HepG2 (cell line): ENCODE measurements around the gene TICAM2. TPM values are rescaled to one million over a fixed set of nuclear protein-coding genes. Genes with fewer than 3 reads are reported as not detected.

Source experiments
- ARNT ChIP-seq: fragments of 450-650 bp; IDR thresholded peaks from 2 replicates; pipeline ENCODE4 v1.6.1; 2017
- BATF2 ChIP-seq: sonication (generic); formaldehyde crosslinking; IDR thresholded peaks from 2 replicates; pipeline ENCODE4 v1.8.0; 2022; ENCODE audit warnings: mild to moderate bottlenecking, missing genetic modification reagents, moderate library complexity
- CHD2 ChIP-seq: IDR thresholded peaks from 2 replicates; pipeline ENCODE4 v1.6.1; 2011; ENCODE audit warnings: low read depth, low read length, improper control_type of control experiment
- MNT ChIP-seq: fragments of 450-650 bp; IDR thresholded peaks from 2 replicates; pipeline ENCODE4 v1.6.1; 2016
- NFRKB ChIP-seq: fragments of 450-650 bp; IDR thresholded peaks from 2 replicates; pipeline ENCODE4 v1.6.1; 2017
- PPARG ChIP-seq: conservative IDR thresholded peaks from 2 replicates; pipeline ENCODE4 v1.6.1; 2016; ENCODE audit warnings: missing biosample characterization, missing genetic modification reagents
- RXRB ChIP-seq: IDR thresholded peaks from 2 replicates; pipeline ENCODE4 v1.6.1; 2016; ENCODE audit warnings: borderline replicate concordance, missing genetic modification reagents, missing compliant biosample characterization
- SIX1 ChIP-seq: sonication (generic); formaldehyde crosslinking; IDR thresholded peaks from 2 replicates; pipeline ENCODE4 v1.4.0; 2020; ENCODE audit warnings: missing genetic modification reagents, borderline replicate concordance
- SNAPC2 ChIP-seq: sonication (generic); formaldehyde crosslinking; IDR thresholded peaks from 2 replicates; pipeline ENCODE4 v1.8.1; 2022; ENCODE audit warnings: mild to moderate bottlenecking, missing genetic modification reagents
- STAT6 ChIP-seq: sonication (generic); formaldehyde crosslinking; IDR thresholded peaks from 2 replicates; pipeline ENCODE4 v1.4.0; 2020; ENCODE audit warnings: missing genetic modification reagents, mild to moderate bottlenecking, borderline replicate concordance
- THAP7 ChIP-seq: sonication (generic); formaldehyde crosslinking; IDR thresholded peaks from 2 replicates; pipeline ENCODE4 v1.8.1; 2023; ENCODE audit warnings: mild to moderate bottlenecking, missing genetic modification reagents
- TRIM24 ChIP-seq: sonication (generic); formaldehyde crosslinking; IDR thresholded peaks from 2 replicates; pipeline ENCODE4 v1.8.0; 2022; ENCODE audit warnings: mild to moderate bottlenecking, missing genetic modification reagents
- YEATS2 ChIP-seq: sonication (generic); formaldehyde crosslinking; IDR thresholded peaks from 2 replicates; pipeline ENCODE4 v1.4.0; 2020; ENCODE audit warnings: missing genetic modification reagents, borderline replicate concordance
- ZFP91 ChIP-seq: sonication (generic); formaldehyde crosslinking; IDR thresholded peaks from 2 replicates; pipeline ENCODE4 v1.9.0; 2022; ENCODE audit warnings: missing genetic modification reagents, mild to moderate bottlenecking, borderline replicate concordance
- ZFYVE20 ChIP-seq: sonication (generic); formaldehyde crosslinking; IDR thresholded peaks from 2 replicates; pipeline ENCODE4 v1.8.0; 2023; ENCODE audit warnings: low read depth, mild to moderate bottlenecking, moderate library complexity, missing genetic modification reagents, borderline replicate concordance
- ZNF274 ChIP-seq: sonication (generic); formaldehyde crosslinking; IDR thresholded peaks from 2 replicates; pipeline ENCODE4 v1.5.1; 2020; ENCODE audit warnings: mild to moderate bottlenecking, missing genetic modification reagents
- ZNF292 ChIP-seq: sonication (generic); formaldehyde crosslinking; IDR thresholded peaks from 2 replicates; pipeline ENCODE4 v1.8.1; 2022; ENCODE audit warnings: mild to moderate bottlenecking, low read depth, missing genetic modification reagents, borderline replicate concordance
- ZNF296 ChIP-seq: sonication (generic); formaldehyde crosslinking; conservative IDR thresholded peaks from 2 replicates; pipeline ENCODE4 v1.5.0; 2020; ENCODE audit warnings: mild to moderate bottlenecking, missing genetic modification reagents
- ZNF382 ChIP-seq: sonication (generic); formaldehyde crosslinking; IDR thresholded peaks from 2 replicates; pipeline ENCODE4 v1.5.0; 2020; ENCODE audit warnings: missing genetic modification reagents, mild to moderate bottlenecking, borderline replicate concordance
- ZNF484 ChIP-seq: sonication (generic); formaldehyde crosslinking; IDR thresholded peaks from 2 replicates; pipeline ENCODE4 v1.5.1; 2020; ENCODE audit warnings: mild to moderate bottlenecking, low read depth, missing genetic modification reagents, borderline replicate concordance
- ZNF552 ChIP-seq: sonication (generic); formaldehyde crosslinking; IDR thresholded peaks from 2 replicates; pipeline ENCODE4 v1.9.0; 2022; ENCODE audit warnings: missing genetic modification reagents, mild to moderate bottlenecking, borderline replicate concordance
- ZNF891 ChIP-seq: sonication (generic); formaldehyde crosslinking; IDR thresholded peaks from 2 replicates; pipeline ENCODE4 v1.5.0; 2020; ENCODE audit warnings: mild to moderate bottlenecking, missing genetic modification reagents
- polyA plus RNA-seq, 8 experiments: library from polyadenylated mRNA; depleted of rRNA in 3 of 8; stranded (reverse) in 7 of 8; unstranded in 1 of 8; fragments of >200 nt; fragmentation: Illumina TruSeq in 4 of 8; extraction: Trizol in 4 of 8; gene quantifications; 2 replicates each; pipeline versions ENCODE4 v1.2.1 to v1.2.3, GENCODE V29; 2011 to 2016; ENCODE audit warnings: low read depth in 4 of 8, missing spikeins in 1 of 8, mixed read lengths in 1 of 8; ENCODE audit not compliant: insufficient read depth in 1 of 8
- total RNA-seq, 5 experiments: library from RNA; depleted of rRNA; stranded (reverse); fragments of >200 nt; fragmentation: Illumina TruSeq; extraction: Trizol; gene quantifications; 2 replicates each; pipeline ENCODE4 v1.2.3, GENCODE V29; 2016; ENCODE audit warnings: low read depth in 1 of 5

The TICAM2 gene
- total and polyA plus RNA-seq, 2 of the 13 experiments (the other 11 are each of a cell fraction or from before 2014, with no cell fraction given), result 0.04 TPM; not detected in 1

DNA sequence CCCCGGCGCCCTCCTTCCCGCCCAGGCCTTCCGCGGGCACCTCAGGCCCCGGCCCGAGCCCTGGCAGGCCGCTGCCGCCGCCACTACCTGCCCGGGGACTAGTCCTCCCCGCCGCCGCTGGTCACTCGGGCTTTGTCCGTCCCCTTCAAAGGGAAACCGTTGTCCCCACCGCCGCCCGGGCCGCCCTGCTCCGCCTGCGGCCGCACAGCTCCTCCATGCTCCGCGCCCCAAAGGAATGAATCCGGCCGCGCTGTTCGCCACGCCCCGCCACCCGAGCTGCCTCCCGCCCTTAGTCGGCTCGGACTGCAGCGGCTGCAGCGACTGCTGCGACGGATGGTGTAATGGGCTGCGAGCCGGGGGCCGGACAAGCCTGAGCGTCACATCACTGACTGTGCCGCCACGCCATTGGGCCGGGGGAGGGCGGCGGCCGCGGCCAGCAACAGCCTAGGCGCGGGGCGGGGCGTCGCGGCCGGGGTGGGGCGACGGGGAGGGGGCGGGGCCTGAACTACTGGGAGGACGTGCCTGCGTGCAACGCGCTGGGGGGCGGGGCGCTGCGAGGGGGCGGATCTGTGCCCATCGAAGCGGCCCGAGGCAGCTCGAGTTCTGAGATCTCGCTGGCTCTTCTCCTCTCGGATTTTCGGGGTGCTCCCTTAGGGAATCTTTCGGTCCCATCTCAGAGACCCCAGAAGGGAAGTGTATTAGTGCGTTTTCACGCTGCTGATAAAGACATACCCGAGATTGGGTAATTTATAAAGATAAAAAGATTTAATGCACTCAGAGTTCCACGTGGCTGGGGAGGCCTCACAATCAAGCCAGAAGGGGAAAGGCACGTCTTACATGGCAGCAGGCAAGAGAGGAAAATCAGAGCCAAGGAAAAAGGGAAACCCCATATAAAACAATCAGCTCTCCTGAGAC, 57.6 kb downstream of the TICAM2 start, which contains the start of gene FEM1C (continued):
- TF ChIP-seq ZFP91 (CRISPR knock-in tag) (peak; percentile 80; the same call in 1 of the 2 replicates), ZNF292 (CRISPR knock-in tag) (no peak), PPARG (no peak; the same call in 1 of the 2 replicates), ZNF484 (CRISPR knock-in tag) (no peak), ZNF296 (CRISPR knock-in tag) (no peak; the same call in 1 of the 2 replicates), RXRB (CRISPR knock-in tag) (peak; percentile 68), YEATS2 (CRISPR knock-in tag) (peak; percentile 65; the same call in 1 of the 2 replicates), ZNF552 (peak; percentile 9; the same call in 1 of the 2 replicates), ZNF891 (peak; percentile 84), TRIM24 (CRISPR knock-in tag) (no peak), SIX1 (CRISPR knock-in tag) (no peak), BATF2 (peak; percentile 87; the same call in 1 of the 2 replicates), ARNT (no peak), SNAPC2 (CRISPR knock-in tag) (0 out of 2 replicates have a peak, but pooled peaks have one; percentile 42), STAT6 (CRISPR knock-in tag) (no peak), THAP7 (CRISPR knock-in tag) (no peak), ZNF274 (CRISPR knock-in tag) (peak; percentile 94), MNT (no peak), CHD2 (no peak), ZFYVE20 (CRISPR knock-in tag) (peak; percentile 64; the same call in 1 of the 2 replicates), ZNF382 (no peak), NFRKB (no peak)
